Neural cell (in vitro differentiated cells): ENCODE results near the gene ZBTB11.

Experiments used
- EP300 ChIP-seq: fragments of 450-650 bp; conservative IDR thresholded peaks from 2 replicates; pipeline ENCODE4 v1.6.1; 2014; ENCODE audit warnings: antibody characterized with exemption, mild to moderate bottlenecking, moderate library complexity; ENCODE audit not compliant: poor library complexity, severe bottlenecking
- POLR2AphosphoS5 ChIP-seq: IDR thresholded peaks from 2 replicates; pipeline ENCODE4 v1.6.1; 2012
- RAD21 ChIP-seq: fragments of 450-650 bp; conservative IDR thresholded peaks from 2 replicates; pipeline ENCODE4 v1.6.1; 2014; ENCODE audit warnings: antibody characterized with exemption, mild to moderate bottlenecking, moderate library complexity
- TAF1 ChIP-seq: IDR thresholded peaks from 2 replicates; pipeline ENCODE4 v1.6.1; 2012; ENCODE audit warnings: low read depth

- TF ChIP-seq EP300, result no peak
- TF ChIP-seq POLR2AphosphoS5, result no peak
- TF ChIP-seq RAD21, result no peak
- TF ChIP-seq TAF1, result no peak
Measured at GRCh38 chr3:101722394-101723173, 45.7 kb upstream of the ZBTB11 start.
